Measurements from ENCODE around the gene STPG1.
"Not testable (repeated sequence)": the region's sequence is repeated elsewhere in the genome, so short reads cannot be mapped to it uniquely, and the experiment has no call there.

The STPG1 gene, protein sequence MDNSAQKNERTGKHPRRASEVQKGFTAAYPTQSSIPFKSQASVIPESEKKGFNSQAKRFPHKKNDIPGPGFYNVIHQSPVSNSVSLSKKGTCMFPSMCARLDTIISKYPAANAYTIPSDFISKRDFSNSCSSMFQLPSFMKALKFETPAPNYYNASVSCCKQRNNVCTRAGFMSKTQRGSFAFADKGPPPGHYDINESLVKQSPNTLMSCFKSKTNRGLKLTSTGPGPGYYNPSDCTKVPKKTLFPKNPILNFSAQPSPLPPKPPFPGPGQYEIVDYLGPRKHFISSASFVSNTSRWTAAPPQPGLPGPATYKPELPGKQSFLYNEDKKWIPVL

DNA sequence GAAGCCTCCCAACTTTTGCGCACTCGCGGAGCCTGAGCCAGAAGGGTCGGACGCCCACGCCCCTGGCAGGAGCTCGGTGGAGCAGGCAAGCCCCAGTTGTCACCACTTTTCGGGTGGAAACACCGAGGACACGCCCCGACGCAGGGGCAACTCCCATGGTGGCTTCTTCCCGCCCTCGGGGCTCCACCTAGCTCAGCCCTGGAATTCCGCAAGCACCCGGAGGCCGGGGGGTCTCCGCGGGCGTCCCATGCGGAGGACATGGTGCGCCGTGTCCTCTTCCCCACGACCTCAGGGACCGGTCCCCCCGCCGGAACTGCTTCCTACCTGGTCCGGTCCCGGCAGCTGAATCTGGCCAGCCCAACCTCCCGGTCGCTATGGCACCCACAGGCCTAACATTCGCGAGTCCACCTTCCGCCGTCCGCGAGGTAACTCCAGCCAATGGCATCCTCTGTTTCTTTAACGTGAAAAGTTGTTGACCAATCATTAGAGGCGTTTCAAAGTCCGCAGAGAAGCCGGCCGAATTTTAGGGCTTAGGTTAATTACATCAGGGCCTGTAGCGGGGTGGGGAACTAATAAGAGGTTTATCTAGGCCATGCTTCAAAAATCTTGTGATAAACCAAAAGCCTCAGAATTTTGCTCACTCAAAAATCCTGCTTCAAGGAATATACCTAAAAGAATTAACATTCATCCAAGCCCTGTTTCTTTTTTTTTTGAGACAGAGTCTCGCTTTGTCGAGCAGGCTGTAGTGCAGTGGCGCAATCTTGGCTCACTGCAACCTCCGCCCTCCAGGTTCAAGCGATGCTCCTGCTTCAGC, at the start of gene STPG1:
STPG1 (minus strand) TSS at position 433 of the 814 bp plus-strand sequence. CDS start 12,394 bp downstream, outside the sequence.
- DNase-seq, result peak; percentile 93

DNA sequence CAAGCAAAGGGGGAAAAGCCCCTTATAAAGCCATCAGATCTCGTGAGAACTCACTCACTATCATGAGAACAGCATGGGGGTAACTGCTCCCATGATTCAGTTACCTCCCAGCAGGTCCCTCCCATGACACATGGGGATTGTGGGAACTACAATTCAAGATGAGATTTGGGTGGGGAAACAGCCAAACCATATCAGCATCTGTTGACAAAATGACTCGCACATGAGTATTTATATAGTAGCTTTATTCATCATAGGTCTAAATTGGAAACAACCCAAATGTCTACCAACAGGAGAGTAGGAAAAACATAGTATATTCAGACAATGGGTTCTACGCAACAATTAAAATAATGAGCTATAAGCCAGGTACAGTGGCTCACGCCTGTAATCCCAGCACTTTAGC, 48.5 kb upstream of the STPG1 start:
- not testable (repeated sequence) for DNase-seq

DNA sequence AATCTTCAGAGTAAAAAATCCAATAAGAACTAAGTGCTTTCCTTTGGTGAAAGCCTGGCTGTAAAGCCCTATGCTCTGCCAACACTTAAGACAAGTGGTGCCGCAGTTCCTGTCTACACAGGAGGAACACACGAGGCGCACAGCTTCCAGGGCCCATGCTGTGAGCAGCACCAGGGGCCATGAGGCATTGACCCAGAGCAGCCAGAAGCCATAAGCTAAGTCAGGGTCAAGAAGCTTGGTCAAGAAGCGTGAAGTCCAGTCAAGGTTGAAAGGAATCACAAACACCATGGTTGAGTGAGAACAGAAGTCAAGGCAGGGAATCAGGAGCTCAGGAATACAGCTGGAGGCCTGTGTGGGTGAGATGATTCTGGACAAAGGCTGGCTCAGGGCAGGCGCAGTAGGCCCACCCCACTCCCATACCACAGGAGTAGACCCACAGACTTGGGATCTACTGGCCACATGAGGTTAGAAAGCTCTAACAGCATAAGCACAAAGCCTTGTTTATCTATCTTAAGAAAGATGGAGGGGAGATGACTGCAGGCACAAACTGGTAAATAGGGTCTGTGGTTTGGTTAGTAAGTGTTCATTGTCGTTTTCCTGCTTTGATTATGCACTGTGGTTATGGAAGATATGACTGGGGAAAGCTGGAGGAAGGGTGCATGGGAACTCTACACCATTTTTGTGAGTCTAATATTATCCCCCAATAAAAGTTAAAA, 46.1 kb upstream of the STPG1 start:
- no peak for DNase-seq

DNA sequence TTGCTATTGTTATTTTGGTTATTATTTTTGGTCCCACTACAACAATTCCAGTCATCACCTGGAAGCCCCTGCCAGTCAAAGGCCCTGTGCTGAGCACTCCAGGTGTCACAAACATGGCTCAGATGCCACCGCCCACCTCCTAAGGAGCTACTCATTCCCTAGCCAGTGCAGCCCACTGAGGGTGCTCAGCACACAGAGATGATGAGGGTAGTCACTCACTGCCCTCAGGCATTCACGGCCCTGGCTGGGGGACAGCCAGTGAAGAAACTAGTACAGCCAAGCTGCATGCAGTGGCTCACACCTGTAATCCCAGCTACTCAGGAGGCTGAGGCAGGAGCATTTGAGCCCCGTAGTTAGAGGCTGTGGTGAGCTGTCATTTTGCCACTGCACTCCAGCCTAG, 44.3 kb upstream of the STPG1 start:
- no peak for DNase-seq

DNA sequence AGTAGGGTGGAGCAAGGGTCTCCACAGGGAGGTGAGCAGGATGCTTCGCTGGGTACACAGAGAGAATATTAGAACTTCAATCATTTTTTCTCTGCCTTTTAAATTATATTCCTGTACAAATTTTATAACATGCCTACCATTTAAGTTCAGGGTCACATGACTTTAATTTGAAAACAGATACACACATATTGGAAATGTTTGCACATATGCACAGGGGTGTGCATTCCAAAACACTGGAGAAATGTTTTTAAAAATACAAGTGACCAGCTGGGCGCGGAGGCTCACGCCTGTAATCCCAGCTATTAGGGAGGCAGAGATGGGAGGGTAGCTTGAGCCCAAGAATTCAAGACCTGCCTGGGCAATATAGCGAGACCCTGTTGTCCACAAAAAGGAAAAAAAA, 41.7 kb upstream of the STPG1 start:
- DNase-seq, result no peak

DNA sequence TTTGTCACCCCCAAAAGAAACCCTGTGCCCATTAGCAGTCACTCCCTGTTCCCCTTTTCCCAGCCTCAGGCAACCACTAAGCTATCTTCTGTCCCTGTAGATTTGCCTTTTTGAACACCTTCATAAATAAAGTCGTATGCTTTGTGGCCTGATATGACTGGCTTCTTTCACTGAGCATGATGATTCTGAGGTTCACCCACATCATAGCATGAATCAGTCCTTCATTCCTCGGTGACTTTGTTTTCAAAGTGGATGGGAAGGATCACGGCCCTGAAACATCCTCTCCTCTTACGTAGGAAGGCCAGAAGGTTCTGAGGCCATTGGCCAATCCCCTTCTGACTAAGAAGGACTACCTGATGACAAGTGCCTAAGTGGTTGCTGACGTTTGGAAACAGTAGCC, 41.1 kb upstream of the STPG1 start:
- no peak for DNase-seq

DNA sequence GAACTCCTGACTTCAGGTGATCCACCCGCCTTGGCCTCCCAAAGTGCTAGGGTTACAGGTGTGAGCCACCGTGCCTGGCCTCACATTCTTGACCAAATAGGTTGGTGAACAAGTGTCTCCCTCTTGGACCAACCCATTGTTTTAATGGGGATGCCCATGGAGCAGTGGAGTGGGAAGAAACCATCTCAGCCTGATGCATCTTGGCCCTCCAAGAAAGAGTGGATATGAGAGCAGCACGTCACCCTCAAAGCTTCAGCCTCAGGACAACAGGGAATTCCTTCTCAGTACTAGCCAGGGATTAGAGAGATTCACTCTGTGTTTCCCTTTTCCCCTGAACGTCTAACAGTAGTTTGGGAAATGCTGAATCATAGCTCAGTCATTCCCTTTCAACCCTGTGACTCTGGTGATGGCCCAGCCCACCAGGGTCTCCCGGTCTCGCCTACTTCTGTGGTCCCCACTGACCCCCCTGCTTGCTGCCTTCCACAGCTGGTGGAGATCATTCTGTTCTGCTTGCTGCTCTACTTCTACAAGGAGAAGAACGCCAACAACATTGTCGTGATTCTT, 39.4 kb upstream of the STPG1 start:
- DNase-seq, result no peak

DNA sequence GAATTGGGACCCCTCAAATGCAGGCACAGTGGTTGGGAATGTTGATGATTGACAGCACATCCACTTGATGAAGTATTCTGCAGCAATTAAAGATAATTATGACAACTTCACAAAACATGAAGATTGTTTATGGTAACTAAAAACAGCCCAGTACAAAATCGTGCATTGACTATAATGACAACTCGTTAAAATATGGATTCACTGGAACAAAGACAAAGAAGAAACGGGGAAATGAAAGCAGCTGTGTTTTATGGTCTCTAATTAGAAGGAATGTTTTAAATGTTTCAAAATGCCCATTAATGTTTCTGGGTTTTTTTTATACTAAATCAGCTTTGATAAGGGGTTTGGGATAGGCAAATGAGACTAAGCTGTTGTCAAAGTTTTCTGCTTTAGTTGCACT, 38.2 kb upstream of the STPG1 start:
- DNase-seq, result no peak

DNA sequence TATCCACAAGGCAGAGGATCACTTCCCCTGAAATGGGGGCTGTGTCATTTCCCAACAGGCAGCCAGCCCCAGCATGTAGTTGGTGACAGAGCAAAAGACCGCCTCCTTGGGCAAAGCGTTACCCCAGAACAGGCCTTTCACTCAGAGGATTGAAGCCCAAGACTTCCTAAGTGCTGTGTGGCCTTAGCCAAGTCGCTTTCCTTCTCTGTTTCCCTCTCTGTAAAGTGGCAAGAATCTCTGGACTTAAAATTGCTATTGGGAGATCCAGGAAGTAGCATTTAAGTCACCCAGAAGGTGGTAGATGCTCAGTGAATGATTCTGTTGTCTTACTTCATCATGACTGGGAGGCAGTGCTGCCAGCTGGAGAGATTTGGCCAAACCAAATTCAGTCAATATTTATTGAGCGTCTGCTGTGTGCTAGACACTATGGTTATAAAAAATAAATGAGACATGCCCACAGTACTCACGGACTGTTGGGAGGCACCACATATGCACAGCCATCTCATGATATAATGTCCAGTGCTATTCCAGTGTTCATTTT, 37.3 kb upstream of the STPG1 start:
- DNase-seq, result no peak

DNA sequence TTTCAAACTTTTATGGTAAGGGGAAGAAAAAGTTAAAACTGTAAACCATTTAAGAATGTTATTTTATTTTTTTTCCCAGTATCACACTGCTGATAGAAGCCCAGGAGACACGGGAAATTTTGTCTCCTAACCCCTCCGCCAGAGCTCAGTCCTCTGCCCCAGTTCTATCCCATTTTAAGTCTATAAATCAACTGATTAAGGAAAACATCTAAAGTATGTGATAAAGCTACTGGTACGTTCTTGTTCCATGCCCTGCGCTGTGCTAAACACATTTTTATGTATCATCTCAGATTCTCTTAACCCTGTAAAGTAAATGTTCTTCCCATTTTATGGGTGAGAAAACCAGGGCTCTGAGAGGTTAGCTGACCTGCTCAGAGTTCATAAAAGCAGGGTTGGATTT, 36.7 kb upstream of the STPG1 start:
- DNase-seq, result no peak

DNA sequence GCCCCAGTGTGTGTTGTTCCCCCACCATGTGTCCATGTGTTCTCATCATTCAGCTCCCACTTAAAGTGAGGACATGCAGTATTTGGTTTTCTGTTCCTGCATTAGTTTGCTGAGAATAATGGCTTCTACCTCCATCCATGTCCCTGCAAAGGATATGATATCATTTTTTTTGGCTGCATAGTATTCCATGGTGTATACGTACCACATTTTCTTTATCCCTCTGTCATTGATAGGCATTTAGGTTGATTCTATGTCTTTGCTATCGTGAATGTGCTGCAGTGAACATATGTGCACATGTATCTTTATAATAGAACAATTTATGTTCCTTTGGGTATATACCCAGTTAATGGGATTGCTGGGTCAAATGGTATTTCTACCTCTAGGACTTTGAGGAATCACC, 32.9 kb upstream of the STPG1 start:
- not testable (repeated sequence) for DNase-seq

DNA sequence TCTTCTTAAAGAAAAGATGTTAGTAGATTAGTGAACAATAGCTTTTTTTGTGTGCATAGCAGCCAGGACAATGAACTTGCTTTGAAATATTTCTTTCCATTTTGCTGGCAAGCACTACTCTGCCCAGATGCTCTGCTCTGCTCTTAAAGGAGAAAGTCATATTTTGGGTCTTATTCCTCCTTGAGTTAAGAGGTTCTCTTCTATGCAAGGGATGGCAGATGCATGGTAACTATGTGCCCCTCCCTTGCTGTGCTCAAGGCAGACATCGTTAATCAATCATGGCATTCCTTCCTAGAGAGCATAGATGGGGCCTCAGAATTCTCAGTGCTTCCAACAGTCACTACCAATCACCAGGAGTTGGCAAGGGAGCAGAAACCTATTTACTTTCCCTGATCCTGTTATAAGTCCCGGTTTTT, 29.7 kb upstream of the STPG1 start:
- no peak for DNase-seq

DNA sequence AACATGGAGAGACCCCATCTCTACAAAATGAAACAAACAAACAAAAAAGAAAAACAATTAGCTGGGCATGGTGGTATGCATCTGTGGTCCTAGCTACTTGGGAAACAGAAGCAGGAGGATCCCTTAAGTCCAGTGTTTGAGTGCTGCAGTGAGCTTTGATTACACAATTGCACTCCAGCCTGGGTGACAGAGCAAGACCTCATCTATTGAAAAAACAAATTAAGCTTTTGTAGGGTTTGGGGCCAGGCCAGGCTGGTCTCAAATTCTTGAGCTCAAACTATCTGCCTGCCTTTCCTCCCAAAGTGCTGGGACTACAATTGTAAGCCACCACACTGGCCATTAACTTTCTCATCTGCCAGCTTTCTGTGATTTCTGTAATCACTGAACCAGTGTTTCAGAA, 29.2 kb upstream of the STPG1 start:
- DNase-seq, result no peak

DNA sequence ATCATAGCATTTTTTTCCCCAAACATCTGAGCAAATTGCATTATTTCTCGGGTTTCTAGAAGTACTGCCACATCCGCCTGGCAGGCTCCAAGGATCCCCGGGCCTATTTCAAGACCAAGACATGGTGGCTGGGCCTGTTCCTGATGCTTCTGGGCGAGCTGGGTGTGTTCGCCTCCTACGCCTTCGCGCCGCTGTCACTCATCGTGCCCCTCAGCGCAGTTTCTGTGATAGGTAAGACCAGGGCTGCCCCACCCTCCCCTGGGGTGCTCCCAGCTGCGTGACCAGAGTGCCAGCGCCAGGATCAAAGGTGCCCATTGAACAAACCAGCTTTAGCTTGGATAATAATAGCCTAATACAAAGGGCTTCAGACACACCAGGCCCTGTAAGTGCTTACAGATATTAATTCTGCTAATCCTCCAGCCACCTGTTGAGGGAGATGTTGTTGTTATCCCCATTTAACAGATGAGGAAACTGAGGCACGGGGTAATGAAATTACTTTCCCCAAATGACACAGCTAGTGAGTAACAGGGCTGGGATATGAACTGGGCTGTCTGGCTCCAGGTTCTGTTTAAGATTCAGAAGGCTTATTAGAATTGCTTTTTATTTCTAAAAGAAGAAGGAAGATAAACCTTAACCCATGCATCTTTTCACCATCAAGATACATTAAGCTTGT, 28.6 kb upstream of the STPG1 start:
- DNase-seq, result no peak

DNA sequence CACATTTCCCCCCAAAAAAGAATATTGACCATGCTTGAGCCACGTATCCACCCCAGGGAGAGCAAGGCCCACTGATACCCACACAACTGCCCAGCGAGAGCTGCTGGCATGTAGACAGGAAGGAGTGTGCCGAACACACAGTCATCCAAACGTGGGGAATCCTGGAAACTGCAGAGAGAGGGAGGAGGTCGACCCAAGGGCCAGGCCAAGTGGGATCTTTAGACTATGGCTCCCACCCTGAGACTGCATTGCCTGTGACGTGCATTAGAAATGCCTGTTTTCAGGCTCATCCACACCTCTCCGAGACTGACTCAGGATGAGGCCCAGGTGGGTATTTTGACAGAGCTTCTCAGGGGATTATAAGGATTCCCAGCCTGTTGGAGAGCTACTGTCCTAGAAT, 27.9 kb upstream of the STPG1 start:
- DNase-seq, result no peak

DNA sequence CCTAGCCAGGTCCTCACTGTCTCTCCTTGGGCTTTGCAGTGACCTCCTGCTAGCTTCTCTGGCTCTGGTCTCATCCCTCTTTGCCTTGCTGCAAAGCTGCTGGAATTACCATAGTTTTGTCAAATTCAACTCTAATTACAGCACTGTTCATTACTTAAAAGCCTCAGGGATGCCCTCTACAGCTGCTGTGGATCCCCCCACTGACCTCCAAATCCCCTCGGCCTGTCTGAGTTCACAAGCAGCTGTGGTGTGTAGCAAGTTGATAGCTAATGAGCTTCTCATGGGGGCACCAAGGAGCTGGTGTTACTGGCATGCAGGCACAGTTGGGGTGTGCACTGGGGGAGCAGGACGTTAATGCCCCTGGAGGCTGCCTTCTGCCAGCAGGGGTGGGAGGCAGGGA, 26.9 kb upstream of the STPG1 start:
- DNase-seq, result no peak

DNA sequence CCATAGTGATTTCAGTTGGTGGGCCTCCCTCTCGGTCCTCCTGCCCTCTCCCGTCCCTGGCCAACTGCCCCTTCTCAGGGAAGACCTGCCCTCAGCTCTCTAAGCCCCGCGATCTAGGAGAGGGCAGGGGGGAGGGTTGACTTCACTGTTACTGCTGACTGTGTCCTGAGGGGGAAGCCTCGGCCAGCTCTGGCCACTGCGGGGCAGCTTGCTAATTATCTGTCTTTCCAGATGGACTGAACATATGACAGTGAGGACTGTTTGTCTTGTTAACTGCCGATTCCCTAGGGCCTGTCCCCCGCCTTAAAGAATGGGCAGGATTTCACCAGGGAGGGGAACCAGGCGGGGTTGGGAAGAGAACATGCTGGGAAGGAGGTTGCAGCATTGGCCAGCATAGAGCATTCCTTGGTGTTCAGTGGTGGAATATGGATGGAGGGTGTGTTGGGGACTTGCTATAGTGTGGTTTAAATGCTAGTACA, 24.9 kb upstream of the STPG1 start:
- DNase-seq, result no peak

DNA sequence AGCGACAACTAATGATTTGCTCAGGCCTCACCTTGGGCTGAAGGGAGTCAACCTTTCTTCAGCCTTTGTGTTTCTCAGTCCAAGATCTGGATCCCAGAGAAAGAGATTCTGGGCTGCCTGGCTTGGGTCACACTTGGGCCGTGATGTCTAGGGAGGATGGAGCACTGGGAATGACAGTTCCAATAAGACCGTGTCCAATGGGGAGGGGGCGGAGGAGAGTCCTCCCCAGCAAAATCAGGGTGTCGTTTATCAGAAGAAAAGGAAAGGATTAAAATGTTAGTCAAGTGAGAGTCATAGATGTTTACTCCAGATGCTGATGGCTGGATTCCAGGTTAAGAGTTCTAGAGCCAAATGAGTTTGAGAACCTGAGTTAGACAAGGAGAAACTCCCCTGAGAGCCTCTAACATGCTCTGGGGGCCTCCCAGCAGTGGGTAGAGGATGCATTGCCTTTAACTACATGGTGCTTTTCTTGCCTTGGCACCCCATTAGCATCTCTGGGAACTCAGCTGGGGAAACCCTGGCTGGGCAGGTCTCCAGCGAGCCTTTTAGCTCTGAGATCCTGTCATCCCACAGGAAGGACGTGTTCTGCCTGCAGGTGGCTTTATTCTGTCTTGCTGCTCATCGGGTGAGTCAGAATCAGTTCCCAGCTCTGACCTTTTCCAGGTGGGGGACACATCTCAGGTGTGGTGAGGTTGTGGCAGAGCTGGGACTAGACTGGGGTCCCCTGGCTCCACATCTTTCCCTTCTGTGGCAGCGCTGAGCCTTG, 24.2 kb upstream of the STPG1 start:
- DNase-seq, result no peak

DNA sequence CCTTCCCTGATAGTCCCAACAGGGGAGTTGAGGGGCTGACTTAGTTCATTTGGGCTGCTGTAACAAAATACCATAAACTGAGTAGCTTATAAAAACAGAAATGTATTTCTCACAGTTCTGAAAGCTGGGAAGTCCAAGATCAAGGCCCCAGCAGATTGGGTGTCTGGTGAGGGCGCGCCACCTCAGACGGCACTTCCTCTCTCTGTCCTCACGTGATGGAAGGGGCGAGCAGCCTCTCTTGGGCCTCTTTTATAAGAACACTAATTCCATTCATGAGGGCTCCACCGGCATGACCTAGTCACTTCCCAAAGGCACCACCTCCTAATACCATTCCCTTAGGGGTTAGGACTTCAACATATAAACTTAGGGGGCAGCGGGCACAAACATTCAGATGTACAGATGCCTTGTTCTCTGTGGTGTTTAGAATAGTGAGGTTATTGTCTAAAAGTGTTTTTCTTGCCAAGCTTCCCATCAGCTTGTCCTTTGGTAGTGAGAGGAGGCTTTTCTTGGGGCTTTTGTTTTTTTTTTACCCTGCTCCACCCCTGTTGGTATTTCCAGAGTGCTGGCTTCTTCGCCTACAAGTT, 22.3 kb upstream of the STPG1 start:
- DNase-seq, result no peak

DNA sequence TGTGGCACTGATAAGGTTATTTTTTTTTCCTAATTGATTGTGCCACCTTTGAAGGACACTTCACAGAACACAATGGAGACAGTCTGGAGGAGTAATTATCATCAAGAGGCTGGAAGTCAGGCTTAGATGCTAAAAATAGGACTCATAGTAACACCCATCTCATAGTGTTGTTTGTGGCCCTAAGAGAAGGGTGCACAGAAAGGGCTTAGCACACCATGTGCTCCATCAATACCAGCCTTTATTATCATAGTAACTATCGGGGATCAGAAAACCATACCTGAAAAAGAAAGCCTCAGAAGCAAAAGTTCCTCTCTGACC, 13.9 kb upstream of the STPG1 start:
- DNase-seq, result no peak

All from hematopoietic multipotent progenitor cell treated with erythropoietin and hydrocortisone succinate and interleukin-3 and kit ligand, for 6 days (in vitro differentiated cells).